WTC11 (cell line): ENCODE measurements around the gene GHRL. TPM values are rescaled to one million over a fixed set of nuclear protein-coding genes. Genes with fewer than 3 reads are reported as not detected.

ENCODE experiments used
- ATAC-seq: fragments of 200-7000 bp; cut with Tn5 transposase; 2 replicates; pipeline ENCODE4 v1.10.0; 2021; ENCODE audit warnings: mild to moderate bottlenecking, moderate library complexity
- CTCF ChIA-PET: fragments of 300-600 bp; sonication (Branson Sonifier 250); formaldehyde crosslinking; loops from one replicate; lab custom pipeline; 2021; ENCODE audit warnings: antibody characterized with exemption; lab: Charles Lee
- POLR2A ChIA-PET: fragments of 350-600 bp; sonication (Branson Sonifier 250); formaldehyde crosslinking; loops from one replicate; lab custom pipeline; 2021; ENCODE audit warnings: antibody characterized with exemption; lab: Charles Lee
- DNase-seq: peaks from one replicate; pipeline ENCODE4 v3.0.0; 2021; ENCODE audit warnings: low spot score
- H3K27ac Mint-ChIP-seq: 2 replicates; pipeline ENCODE4 v1.8.0; 2021; ENCODE audit warnings: mixed read lengths
- H3K27me3 Mint-ChIP-seq: 2 replicates; pipeline ENCODE4 v1.8.0; 2021; ENCODE audit warnings: low read depth, mild to moderate bottlenecking, moderate library complexity, mixed read lengths
- H3K36me3 Mint-ChIP-seq: 2 replicates; pipeline ENCODE4 v1.8.0; 2021; ENCODE audit warnings: mixed read lengths
- H3K4me1 Mint-ChIP-seq: 2 replicates; pipeline ENCODE4 v1.8.0; 2022; ENCODE audit warnings: mixed read lengths
- H3K4me3 Mint-ChIP-seq: 2 replicates; pipeline ENCODE4 v1.8.0; 2021; ENCODE audit warnings: mild to moderate bottlenecking, moderate library complexity, mixed read lengths
- H3K9me3 Mint-ChIP-seq: 2 replicates; pipeline ENCODE4 v1.8.0; 2021; ENCODE audit warnings: mixed read lengths
- ATF1 ChIP-seq: sonication (generic); formaldehyde crosslinking; IDR thresholded peaks from 2 replicates; pipeline ENCODE4 v1.8.1; 2023; ENCODE audit warnings: mild to moderate bottlenecking, moderate library complexity, missing genetic modification reagents
- EMX1 ChIP-seq: fragments of 250-450 bp; sonication (Bioruptor Pico); IDR thresholded peaks from 2 replicates; pipeline ENCODE4 v1.8.0; 2021; ENCODE audit warnings: mild to moderate bottlenecking
- FOXJ3 ChIP-seq: sonication (generic); formaldehyde crosslinking; IDR thresholded peaks from 2 replicates; pipeline ENCODE4 v1.9.0; 2021; ENCODE audit warnings: missing genetic modification reagents, mild to moderate bottlenecking, borderline replicate concordance
- GTF2I ChIP-seq: fragments of 250-450 bp; sonication (Bioruptor Pico); conservative IDR thresholded peaks from 2 replicates; pipeline ENCODE4 v1.4.0; 2021; ENCODE audit warnings: mild to moderate bottlenecking
- JAZF1 ChIP-seq: fragments of 250-450 bp; sonication (Bioruptor Pico); IDR thresholded peaks from 2 replicates; pipeline ENCODE4 v1.9.0; 2021; ENCODE audit warnings: moderate library complexity, mild to moderate bottlenecking, inconsistent platforms
- JUN ChIP-seq: sonication (generic); formaldehyde crosslinking; IDR thresholded peaks from 2 replicates; pipeline ENCODE4 v1.8.0; 2023; ENCODE audit warnings: mild to moderate bottlenecking, missing genetic modification reagents
- KAT7 ChIP-seq: sonication (generic); formaldehyde crosslinking; IDR thresholded peaks from 2 replicates; pipeline ENCODE4 v1.8.1; 2023; ENCODE audit warnings: missing genetic modification reagents, mild to moderate bottlenecking, borderline replicate concordance
- NR3C1 ChIP-seq: sonication (generic); formaldehyde crosslinking; conservative IDR thresholded peaks from 2 replicates; pipeline ENCODE4 v1.8.1; 2023; ENCODE audit warnings: low read depth, mild to moderate bottlenecking, missing genetic modification reagents
- RELA ChIP-seq: sonication (generic); formaldehyde crosslinking; IDR thresholded peaks from 2 replicates; pipeline ENCODE4 v1.8.1; 2022; ENCODE audit warnings: missing genetic modification reagents, mild to moderate bottlenecking, borderline replicate concordance
- RORB ChIP-seq: fragments of 250-450 bp; sonication (Bioruptor Pico); IDR thresholded peaks from 2 replicates; pipeline ENCODE4 v1.9.0; 2021; ENCODE audit warnings: mild to moderate bottlenecking
- TEAD1 ChIP-seq: sonication (generic); formaldehyde crosslinking; IDR thresholded peaks from 2 replicates; pipeline ENCODE4 v1.8.0; 2022; ENCODE audit warnings: mild to moderate bottlenecking, missing genetic modification reagents
- ZNF121 ChIP-seq: sonication (generic); formaldehyde crosslinking; IDR thresholded peaks from 2 replicates; pipeline ENCODE4 v1.8.0; 2023; ENCODE audit warnings: missing genetic modification reagents
- ZNF423 ChIP-seq: fragments of 250-450 bp; sonication (Bioruptor Pico); IDR thresholded peaks from 2 replicates; pipeline ENCODE4 v2.1.2; 2022; ENCODE audit warnings: mild to moderate bottlenecking, moderate library complexity
- total RNA-seq: library from RNA; stranded (reverse); gene quantifications from 3 replicates; pipeline ENCODE4 v1.2.3, GENCODE V29; 2021
- TF ChIP-seq, protein P1 (sequence below): sonication (generic); formaldehyde crosslinking; IDR thresholded peaks from 2 replicates; pipeline ENCODE4 v1.8.1; 2022; ENCODE audit warnings: low read depth, mild to moderate bottlenecking, moderate library complexity, missing genetic modification reagents, borderline replicate concordance
- TF ChIP-seq, protein P2 (sequence below): sonication (generic); formaldehyde crosslinking; conservative IDR thresholded peaks from 2 replicates; pipeline ENCODE4 v1.8.1; 2022; ENCODE audit warnings: mild to moderate bottlenecking, missing genetic modification reagents
- TF ChIP-seq, protein P3 (sequence below): sonication (generic); formaldehyde crosslinking; IDR thresholded peaks from 2 replicates; pipeline ENCODE4 v1.8.1; 2022; ENCODE audit warnings: missing genetic modification reagents, borderline replicate concordance
- TF ChIP-seq, protein P4 (sequence below): sonication (generic); formaldehyde crosslinking; IDR thresholded peaks from 2 replicates; pipeline ENCODE4 v1.8.0; 2022; ENCODE audit warnings: mild to moderate bottlenecking, missing genetic modification reagents
- TF ChIP-seq, protein P5 (sequence below): sonication (generic); formaldehyde crosslinking; IDR thresholded peaks from 2 replicates; pipeline ENCODE4 v1.8.1; 2022; ENCODE audit warnings: mild to moderate bottlenecking, missing genetic modification reagents, moderate library complexity, borderline replicate concordance
- TF ChIP-seq, protein P6 (sequence below): sonication (generic); formaldehyde crosslinking; IDR thresholded peaks from 2 replicates; pipeline ENCODE4 v1.8.0; 2023; ENCODE audit warnings: mild to moderate bottlenecking, missing genetic modification reagents
- TF ChIP-seq, protein P7 (sequence below): sonication (generic); formaldehyde crosslinking; IDR thresholded peaks from 2 replicates; pipeline ENCODE4 v1.8.1; 2022; ENCODE audit warnings: mild to moderate bottlenecking, moderate library complexity, missing genetic modification reagents

Gene GHRL
- total RNA-seq, 1 experiment from 2014 or later, result 0.35 TPM

DNA sequence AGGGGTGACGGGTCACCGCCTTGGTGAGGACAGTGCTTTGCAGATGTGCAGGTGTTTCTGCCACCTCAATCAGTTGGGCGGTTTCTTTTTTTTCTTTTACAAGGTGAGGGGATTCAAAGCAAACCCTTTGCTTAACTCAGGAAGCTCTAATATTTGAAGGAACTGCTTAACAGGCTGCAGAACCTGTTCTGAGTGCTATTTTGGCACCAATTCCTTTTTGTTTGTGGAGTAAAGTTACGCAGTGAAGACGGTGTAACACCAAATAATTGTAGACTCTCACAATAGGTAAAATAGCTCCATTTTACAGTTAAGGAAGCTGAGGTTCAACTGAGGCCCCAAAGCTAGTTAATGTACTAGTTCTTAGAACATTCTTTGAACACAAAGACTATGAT lies 6.6 kb downstream of the GHRL start:
- Mint-ChIP-seq H3K36me3 (peaks cover 7% of the 10 kb centered on the region; the same call in 1 of the 2 replicates), H3K9me3 (no peaks in the 10 kb centered on the region), H3K4me1 (peaks cover 9% of the 10 kb centered on the region), H3K4me3 (no peak overlapping the region), H3K27ac (no peak overlapping the region)
- no peak for ATAC-seq
- CTCF ChIA-PET, result interaction anchor here (0.6 to 3.3 kb wide), 2 partner anchors 22 to 327 kb away, joined by 3 to 12 read pairs; no protein-coding TSS in a partner anchor
- DNase-seq, result no peak
- POLR2A ChIA-PET, result no interaction called here
- TF ChIP-seq JAZF1 (CRISPR knock-in tag), result no peak
- TF ChIP-seq TEAD1 (CRISPR knock-in tag), result no peak
- TF ChIP-seq ZNF121 (CRISPR knock-in tag), result no peak
- TF ChIP-seq, protein P1, sequence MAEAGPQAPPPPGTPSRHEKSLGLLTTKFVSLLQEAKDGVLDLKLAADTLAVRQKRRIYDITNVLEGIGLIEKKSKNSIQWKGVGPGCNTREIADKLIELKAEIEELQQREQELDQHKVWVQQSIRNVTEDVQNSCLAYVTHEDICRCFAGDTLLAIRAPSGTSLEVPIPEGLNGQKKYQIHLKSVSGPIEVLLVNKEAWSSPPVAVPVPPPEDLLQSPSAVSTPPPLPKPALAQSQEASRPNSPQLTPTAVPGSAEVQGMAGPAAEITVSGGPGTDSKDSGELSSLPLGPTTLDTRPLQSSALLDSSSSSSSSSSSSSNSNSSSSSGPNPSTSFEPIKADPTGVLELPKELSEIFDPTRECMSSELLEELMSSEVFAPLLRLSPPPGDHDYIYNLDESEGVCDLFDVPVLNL (CRISPR knock-in tag), result no peak
- TF ChIP-seq RELA (CRISPR knock-in tag), result no peak
- TF ChIP-seq, protein P2, sequence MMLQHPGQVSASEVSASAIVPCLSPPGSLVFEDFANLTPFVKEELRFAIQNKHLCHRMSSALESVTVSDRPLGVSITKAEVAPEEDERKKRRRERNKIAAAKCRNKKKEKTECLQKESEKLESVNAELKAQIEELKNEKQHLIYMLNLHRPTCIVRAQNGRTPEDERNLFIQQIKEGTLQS, result no peak
- TF ChIP-seq FOXJ3, result no peak
- TF ChIP-seq EMX1 (CRISPR knock-in tag), result no peak
- TF ChIP-seq, protein P3, sequence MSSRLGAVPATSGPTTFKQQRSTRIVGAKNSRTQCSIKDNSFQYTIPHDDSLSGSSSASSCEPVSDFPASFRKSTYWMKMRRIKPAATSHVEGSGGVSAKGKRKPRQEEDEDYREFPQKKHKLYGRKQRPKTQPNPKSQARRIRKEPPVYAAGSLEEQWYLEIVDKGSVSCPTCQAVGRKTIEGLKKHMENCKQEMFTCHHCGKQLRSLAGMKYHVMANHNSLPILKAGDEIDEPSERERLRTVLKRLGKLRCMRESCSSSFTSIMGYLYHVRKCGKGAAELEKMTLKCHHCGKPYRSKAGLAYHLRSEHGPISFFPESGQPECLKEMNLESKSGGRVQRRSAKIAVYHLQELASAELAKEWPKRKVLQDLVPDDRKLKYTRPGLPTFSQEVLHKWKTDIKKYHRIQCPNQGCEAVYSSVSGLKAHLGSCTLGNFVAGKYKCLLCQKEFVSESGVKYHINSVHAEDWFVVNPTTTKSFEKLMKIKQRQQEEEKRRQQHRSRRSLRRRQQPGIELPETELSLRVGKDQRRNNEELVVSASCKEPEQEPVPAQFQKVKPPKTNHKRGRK (CRISPR knock-in tag), result no peak
- TF ChIP-seq, protein P4, sequence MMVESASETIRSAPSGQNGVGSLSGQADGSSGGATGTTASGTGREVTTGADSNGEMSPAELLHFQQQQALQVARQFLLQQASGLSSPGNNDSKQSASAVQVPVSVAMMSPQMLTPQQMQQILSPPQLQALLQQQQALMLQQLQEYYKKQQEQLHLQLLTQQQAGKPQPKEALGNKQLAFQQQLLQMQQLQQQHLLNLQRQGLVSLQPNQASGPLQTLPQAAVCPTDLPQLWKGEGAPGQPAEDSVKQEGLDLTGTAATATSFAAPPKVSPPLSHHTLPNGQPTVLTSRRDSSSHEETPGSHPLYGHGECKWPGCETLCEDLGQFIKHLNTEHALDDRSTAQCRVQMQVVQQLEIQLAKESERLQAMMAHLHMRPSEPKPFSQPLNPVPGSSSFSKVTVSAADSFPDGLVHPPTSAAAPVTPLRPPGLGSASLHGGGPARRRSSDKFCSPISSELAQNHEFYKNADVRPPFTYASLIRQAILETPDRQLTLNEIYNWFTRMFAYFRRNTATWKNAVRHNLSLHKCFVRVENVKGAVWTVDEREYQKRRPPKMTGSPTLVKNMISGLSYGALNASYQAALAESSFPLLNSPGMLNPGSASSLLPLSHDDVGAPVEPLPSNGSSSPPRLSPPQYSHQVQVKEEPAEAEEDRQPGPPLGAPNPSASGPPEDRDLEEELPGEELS (CRISPR knock-in tag), result no peak
- TF ChIP-seq, protein P5, sequence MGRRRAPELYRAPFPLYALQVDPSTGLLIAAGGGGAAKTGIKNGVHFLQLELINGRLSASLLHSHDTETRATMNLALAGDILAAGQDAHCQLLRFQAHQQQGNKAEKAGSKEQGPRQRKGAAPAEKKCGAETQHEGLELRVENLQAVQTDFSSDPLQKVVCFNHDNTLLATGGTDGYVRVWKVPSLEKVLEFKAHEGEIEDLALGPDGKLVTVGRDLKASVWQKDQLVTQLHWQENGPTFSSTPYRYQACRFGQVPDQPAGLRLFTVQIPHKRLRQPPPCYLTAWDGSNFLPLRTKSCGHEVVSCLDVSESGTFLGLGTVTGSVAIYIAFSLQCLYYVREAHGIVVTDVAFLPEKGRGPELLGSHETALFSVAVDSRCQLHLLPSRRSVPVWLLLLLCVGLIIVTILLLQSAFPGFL (CRISPR knock-in tag), result no peak
- TF ChIP-seq KAT7 (CRISPR knock-in tag), result no peak
- no peak for TF ChIP-seq ATF1 (CRISPR knock-in tag)
- TF ChIP-seq, protein P6, sequence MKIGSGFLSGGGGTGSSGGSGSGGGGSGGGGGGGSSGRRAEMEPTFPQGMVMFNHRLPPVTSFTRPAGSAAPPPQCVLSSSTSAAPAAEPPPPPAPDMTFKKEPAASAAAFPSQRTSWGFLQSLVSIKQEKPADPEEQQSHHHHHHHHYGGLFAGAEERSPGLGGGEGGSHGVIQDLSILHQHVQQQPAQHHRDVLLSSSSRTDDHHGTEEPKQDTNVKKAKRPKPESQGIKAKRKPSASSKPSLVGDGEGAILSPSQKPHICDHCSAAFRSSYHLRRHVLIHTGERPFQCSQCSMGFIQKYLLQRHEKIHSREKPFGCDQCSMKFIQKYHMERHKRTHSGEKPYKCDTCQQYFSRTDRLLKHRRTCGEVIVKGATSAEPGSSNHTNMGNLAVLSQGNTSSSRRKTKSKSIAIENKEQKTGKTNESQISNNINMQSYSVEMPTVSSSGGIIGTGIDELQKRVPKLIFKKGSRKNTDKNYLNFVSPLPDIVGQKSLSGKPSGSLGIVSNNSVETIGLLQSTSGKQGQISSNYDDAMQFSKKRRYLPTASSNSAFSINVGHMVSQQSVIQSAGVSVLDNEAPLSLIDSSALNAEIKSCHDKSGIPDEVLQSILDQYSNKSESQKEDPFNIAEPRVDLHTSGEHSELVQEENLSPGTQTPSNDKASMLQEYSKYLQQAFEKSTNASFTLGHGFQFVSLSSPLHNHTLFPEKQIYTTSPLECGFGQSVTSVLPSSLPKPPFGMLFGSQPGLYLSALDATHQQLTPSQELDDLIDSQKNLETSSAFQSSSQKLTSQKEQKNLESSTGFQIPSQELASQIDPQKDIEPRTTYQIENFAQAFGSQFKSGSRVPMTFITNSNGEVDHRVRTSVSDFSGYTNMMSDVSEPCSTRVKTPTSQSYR (CRISPR knock-in tag), result no peak
- TF ChIP-seq GTF2I (CRISPR knock-in tag), result no peak
- TF ChIP-seq ZNF423, result no peak
- TF ChIP-seq, protein P7, sequence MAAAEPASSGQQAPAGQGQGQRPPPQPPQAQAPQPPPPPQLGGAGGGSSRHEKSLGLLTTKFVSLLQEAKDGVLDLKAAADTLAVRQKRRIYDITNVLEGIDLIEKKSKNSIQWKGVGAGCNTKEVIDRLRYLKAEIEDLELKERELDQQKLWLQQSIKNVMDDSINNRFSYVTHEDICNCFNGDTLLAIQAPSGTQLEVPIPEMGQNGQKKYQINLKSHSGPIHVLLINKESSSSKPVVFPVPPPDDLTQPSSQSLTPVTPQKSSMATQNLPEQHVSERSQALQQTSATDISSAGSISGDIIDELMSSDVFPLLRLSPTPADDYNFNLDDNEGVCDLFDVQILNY (CRISPR knock-in tag), result no peak
- no peak for TF ChIP-seq NR3C1
- no peak for TF ChIP-seq JUN (CRISPR knock-in tag)
- no peak for TF ChIP-seq RORB (CRISPR knock-in tag)
- TF ChIP-seq, all 79 proteins: peak for 0
- no peaks in the 10 kb centered on the region for H3K27me3 Mint-ChIP-seq
